ENCODE measurements around the gene PGAP2. TPM values are rescaled to one million over a fixed set of nuclear protein-coding genes. Genes with fewer than 3 reads are reported as not detected.

PGAP2 gene
- total and polyA plus RNA-seq, 2 donors = 10.5 to 24.0 TPM

DNA sequence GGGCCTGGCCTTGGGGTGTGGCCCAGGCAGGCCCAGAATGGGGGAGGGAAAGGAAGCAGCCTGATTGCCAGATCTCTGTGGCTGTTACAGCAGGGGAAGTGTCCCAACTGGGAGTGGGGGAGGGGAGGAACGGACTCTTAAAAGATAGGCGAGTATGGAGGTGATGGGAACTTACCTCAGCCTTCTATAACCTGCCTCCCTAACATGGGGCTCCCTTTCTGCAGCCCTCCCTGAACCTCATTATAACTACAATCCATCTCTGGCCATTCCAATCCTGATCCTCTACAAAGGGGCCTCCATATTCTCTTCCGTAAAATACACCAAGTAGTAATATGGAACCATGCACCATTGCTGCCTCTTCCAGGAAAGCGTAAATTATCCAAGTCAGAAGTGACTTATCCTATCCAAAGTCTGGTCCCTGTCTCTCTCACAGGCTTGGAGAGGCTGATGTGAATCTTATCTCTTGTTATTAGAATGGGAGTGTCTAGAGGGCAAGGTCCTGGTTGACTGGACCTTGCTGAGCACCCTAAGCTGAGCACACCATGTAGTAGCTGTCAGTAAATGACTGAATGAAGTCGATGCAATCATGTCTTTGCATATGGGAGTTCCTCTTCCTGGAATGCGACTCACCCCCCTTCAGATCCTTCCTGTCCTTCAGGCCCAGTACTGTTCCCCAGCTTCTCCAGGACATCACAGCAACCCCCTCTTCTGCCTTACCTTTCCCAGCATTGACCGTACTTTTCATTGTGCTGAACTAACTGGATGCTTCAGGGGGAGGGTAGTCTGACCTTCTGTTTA, 26.5 kb downstream of the PGAP2 start:
- no peak overlapping the region for H3K27ac ChIP-seq (ENCODE audit: low read depth in 1 of 2, low read length in 1 of 2)
- peaks cover 41 to 86% of the 10 kb centered on the region in 2 donors for H3K4me1 ChIP-seq (ENCODE audit: control insufficient read depth in 2 of 2, insufficient read depth in 2 of 2, low read length in 2 of 2)

DNA sequence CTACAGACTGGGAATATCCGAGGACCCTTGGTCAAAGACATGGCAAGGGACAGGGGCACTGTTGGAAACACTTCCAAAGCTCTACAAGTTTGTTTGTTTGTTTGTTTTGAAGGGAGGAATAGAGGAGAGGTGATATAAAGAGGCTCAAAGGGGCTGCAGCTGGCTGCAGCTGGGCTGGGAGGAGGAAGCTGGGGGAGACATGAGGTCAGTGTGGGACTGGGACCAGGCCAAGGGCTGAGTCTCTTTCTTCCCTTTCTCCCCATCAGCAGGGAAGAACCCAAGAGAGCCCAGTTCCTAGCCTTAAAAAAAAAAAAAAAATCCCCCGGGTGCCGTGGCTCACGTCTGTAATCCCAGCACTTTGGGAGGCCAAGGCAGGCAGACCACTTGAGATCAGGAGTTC, 27.4 kb downstream of the PGAP2 start:
- H3K27me3 ChIP-seq (ENCODE audit: control insufficient read depth in 2 of 2, insufficient read depth in 1 of 2, low read length in 1 of 2) = no peaks in the 10 kb centered on the region
- no peak for DNase-seq (ENCODE audit: low read depth in 6 of 9, low spot score in 9 of 9)
- WGBS = 88% methylated on average over 4 of the region's 4 CpGs
- H3K4me1 ChIP-seq (ENCODE audit: control insufficient read depth in 2 of 2, insufficient read depth in 2 of 2, low read length in 2 of 2) = peaks cover 44 to 88% of the 10 kb centered on the region in 2 donors
- H3K27ac ChIP-seq (ENCODE audit: low read depth in 1 of 2, low read length in 1 of 2) = no peak overlapping the region
- H3K4me3 ChIP-seq (ENCODE audit: low read length in 2 of 2) = no peak overlapping the region
- no peaks in the 10 kb centered on the region for H3K9me3 ChIP-seq (ENCODE audit: control insufficient read depth in 2 of 2, insufficient read depth in 1 of 2, low read length in 1 of 2)
- peaks cover 22 to 44% of the 10 kb centered on the region in 2 donors for H3K36me3 ChIP-seq (ENCODE audit: control insufficient read depth in 2 of 2, insufficient read depth in 2 of 2, low read length in 1 of 2)

More for the DNA sequence above, 26.5 kb downstream of the PGAP2 start:
- 55% methylated on average over 7 of the region's 7 CpGs for whole genome bisulfite sequencing
- H3K36me3 ChIP-seq (ENCODE audit: control insufficient read depth in 2 of 2, insufficient read depth in 2 of 2, low read length in 1 of 2) = peaks cover 31 to 53% of the 10 kb centered on the region in 2 donors
- H3K9me3 ChIP-seq (ENCODE audit: control insufficient read depth in 2 of 2, insufficient read depth in 1 of 2, low read length in 1 of 2) = no peaks in the 10 kb centered on the region
- no peak overlapping the region for H3K4me3 ChIP-seq (ENCODE audit: low read length in 2 of 2)
- no peaks in the 10 kb centered on the region for H3K27me3 ChIP-seq (ENCODE audit: control insufficient read depth in 2 of 2, insufficient read depth in 1 of 2, low read length in 1 of 2)
- peak in 1 of 9 donors; percentile 47 for DNase-seq (ENCODE audit: low read depth in 6 of 9, low spot score in 9 of 9)

DNA sequence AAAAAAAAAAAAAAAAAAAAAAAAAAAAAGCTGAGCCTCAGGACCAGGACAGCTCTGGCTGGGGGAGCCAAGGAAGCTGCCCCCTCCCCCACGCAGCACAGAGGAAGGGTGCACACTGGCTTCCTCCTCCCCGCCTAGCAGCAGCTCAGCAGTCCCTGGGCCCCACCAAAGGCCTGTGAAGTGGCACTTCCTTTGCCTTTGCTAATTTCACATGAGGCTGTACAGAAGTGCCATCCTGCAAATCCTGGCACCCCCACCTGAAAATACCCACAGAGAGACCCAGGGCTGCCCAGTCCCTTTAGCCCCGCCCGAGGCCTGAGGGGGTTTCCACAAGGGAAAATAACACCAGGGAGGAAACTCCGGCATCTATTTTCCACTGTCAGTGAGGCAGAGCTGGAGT, 28.5 kb downstream of the PGAP2 start:
- 37% methylated on average over 5 of the region's 5 CpGs for WGBS
- H3K27ac ChIP-seq (ENCODE audit: low read depth in 1 of 2, low read length in 1 of 2) = peak overlapping the region; percentile 50 to 53
- no peaks in the 10 kb centered on the region for H3K27me3 ChIP-seq (ENCODE audit: control insufficient read depth in 2 of 2, insufficient read depth in 1 of 2, low read length in 1 of 2)
- peaks cover 46 to 85% of the 10 kb centered on the region in 2 donors for H3K4me1 ChIP-seq (ENCODE audit: control insufficient read depth in 2 of 2, insufficient read depth in 2 of 2, low read length in 2 of 2)
- peak in 4 of 9 donors; percentile 54 to 77 (median 58) for DNase-seq (ENCODE audit: low read depth in 6 of 9, low spot score in 9 of 9)
- H3K36me3 ChIP-seq (ENCODE audit: control insufficient read depth in 2 of 2, insufficient read depth in 2 of 2, low read length in 1 of 2) = peaks cover 11 to 33% of the 10 kb centered on the region in 2 donors
- peak overlapping the region in 1 of 2 donors; percentile 23 for H3K4me3 ChIP-seq (ENCODE audit: low read length in 2 of 2)
- H3K9me3 ChIP-seq (ENCODE audit: control insufficient read depth in 2 of 2, insufficient read depth in 1 of 2, low read length in 1 of 2) = no peaks in the 10 kb centered on the region

GRCh38 chr11:3837793-3838192, 29.4 kb downstream of the PGAP2 start:
- Histone ChIP-seq H3K36me3 (ENCODE audit: control insufficient read depth in 2 of 2, insufficient read depth in 2 of 2, low read length in 1 of 2) (peaks cover 10 to 33% of the 10 kb centered on the region in 2 donors), H3K27me3 (ENCODE audit: control insufficient read depth in 2 of 2, insufficient read depth in 1 of 2, low read length in 1 of 2) (no peaks in the 10 kb centered on the region), H3K4me3 (ENCODE audit: low read length in 2 of 2) (no peak overlapping the region), H3K4me1 (ENCODE audit: control insufficient read depth in 2 of 2, insufficient read depth in 2 of 2, low read length in 2 of 2) (peaks cover 48 to 83% of the 10 kb centered on the region in 2 donors), H3K27ac (ENCODE audit: low read depth in 1 of 2, low read length in 1 of 2) (peak overlapping the region; percentile 50 to 52), H3K9me3 (ENCODE audit: control insufficient read depth in 2 of 2, insufficient read depth in 1 of 2, low read length in 1 of 2) (no peaks in the 10 kb centered on the region)
- no peak for DNase-seq (ENCODE audit: low read depth in 6 of 9, low spot score in 9 of 9)
- WGBS = 80% methylated on average over 1 of the region's 1 CpG

DNA sequence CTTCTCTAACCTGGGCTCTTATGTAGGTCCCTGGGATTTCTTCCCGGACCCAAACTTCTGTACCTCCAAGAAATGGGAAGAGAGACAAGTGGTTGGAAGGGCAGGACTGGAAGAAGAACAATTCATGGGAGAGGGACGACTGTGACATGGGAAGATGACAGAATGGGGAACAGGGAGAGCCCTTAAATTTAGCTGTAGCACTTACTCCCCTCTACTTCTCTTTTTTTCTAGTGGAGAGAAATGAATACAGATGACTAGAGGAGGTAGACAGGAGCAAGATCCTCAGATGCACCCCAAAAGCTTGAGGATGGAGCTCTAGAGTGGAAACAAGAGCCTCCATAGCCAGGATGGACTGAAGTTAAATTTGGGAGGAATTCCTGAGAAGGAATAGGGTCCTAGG, 30.1 kb downstream of the PGAP2 start:
- Histone ChIP-seq H3K27ac (ENCODE audit: low read depth in 1 of 2, low read length in 1 of 2) (peak overlapping the region; percentile 47 to 98), H3K4me3 (ENCODE audit: low read length in 2 of 2) (peak overlapping the region; percentile 70 to 97), H3K36me3 (ENCODE audit: control insufficient read depth in 2 of 2, insufficient read depth in 2 of 2, low read length in 1 of 2) (peaks cover 10 to 30% of the 10 kb centered on the region in 2 donors), H3K9me3 (ENCODE audit: control insufficient read depth in 2 of 2, insufficient read depth in 1 of 2, low read length in 1 of 2) (no peaks in the 10 kb centered on the region), H3K27me3 (ENCODE audit: control insufficient read depth in 2 of 2, insufficient read depth in 1 of 2, low read length in 1 of 2) (no peaks in the 10 kb centered on the region), H3K4me1 (ENCODE audit: control insufficient read depth in 2 of 2, insufficient read depth in 2 of 2, low read length in 2 of 2) (peaks cover 48 to 76% of the 10 kb centered on the region in 2 donors)
- 45% methylated on average over 2 of the region's 2 CpGs for WGBS
- no peak for DNase-seq (ENCODE audit: low read depth in 6 of 9, low spot score in 9 of 9)

- Histone ChIP-seq H3K4me3 (ENCODE audit: low read length in 2 of 2) (peak overlapping the region; percentile 70 to 97), H3K27me3 (ENCODE audit: control insufficient read depth in 2 of 2, insufficient read depth in 1 of 2, low read length in 1 of 2) (no peaks in the 10 kb centered on the region), H3K9me3 (ENCODE audit: control insufficient read depth in 2 of 2, insufficient read depth in 1 of 2, low read length in 1 of 2) (no peaks in the 10 kb centered on the region), H3K4me1 (ENCODE audit: control insufficient read depth in 2 of 2, insufficient read depth in 2 of 2, low read length in 2 of 2) (peaks cover 39 to 64% of the 10 kb centered on the region in 2 donors), H3K36me3 (ENCODE audit: control insufficient read depth in 2 of 2, insufficient read depth in 2 of 2, low read length in 1 of 2) (peaks cover 7 to 14% of the 10 kb centered on the region in 2 donors), H3K27ac (ENCODE audit: low read depth in 1 of 2, low read length in 1 of 2) (peak overlapping the region; percentile 98 to 99)
- DNase-seq (ENCODE audit: low read depth in 6 of 9, low spot score in 9 of 9) = peak in 2 of 9 donors; percentile 40 to 70
- under 1% methylated on average over 46 of the region's 46 CpGs for WGBS
These were observed 31.9 kb downstream of the PGAP2 start for GRCh38 chr11:3840004-3840869.

DNA sequence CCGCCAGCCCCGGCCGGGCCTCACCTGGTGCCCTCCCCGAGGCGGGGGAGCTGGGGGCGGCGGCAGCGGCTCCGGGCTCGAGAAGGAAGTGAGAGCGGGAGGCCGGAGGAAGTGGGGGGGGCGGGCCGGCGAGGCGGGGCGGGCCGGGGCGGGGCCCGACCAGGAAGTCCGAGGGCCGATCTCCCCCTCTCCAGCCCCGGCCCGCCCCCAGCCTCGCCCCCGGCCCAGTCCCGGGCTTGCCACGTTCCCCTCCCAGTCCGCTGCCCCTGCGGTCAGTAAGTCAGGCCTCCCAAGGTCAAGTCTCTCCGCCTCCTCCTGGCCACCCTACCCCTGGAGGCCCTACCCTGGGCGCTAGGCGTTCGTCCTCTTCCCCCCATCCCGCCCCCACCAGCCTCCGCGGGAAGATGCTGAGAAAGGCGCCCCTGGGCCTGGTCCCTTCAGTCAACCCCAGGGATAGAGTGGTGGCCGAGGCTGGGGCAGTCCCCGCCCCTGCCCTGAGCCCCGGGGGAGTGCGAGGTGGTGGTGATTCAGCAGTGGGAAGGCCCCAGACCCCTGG, 32.6 kb downstream of the PGAP2 start, which contains the start of gene RHOG:
Gene RHOG (minus strand): TSS at position 90 of the 556 bp plus-strand sequence. CDS start 12,821 bp downstream, outside the sequence.
- Histone ChIP-seq H3K36me3 (ENCODE audit: control insufficient read depth in 2 of 2, insufficient read depth in 2 of 2, low read length in 1 of 2) (peaks cover 4 to 8% of the 10 kb centered on the region in 2 donors), H3K4me1 (ENCODE audit: control insufficient read depth in 2 of 2, insufficient read depth in 2 of 2, low read length in 2 of 2) (peaks cover 32 to 64% of the 10 kb centered on the region in 2 donors), H3K27me3 (ENCODE audit: control insufficient read depth in 2 of 2, insufficient read depth in 1 of 2, low read length in 1 of 2) (no peaks in the 10 kb centered on the region), H3K9me3 (ENCODE audit: control insufficient read depth in 2 of 2, insufficient read depth in 1 of 2, low read length in 1 of 2) (no peaks in the 10 kb centered on the region), H3K27ac (ENCODE audit: low read depth in 1 of 2, low read length in 1 of 2) (peak within 1 kb of the TSS; percentile 98 to 99), H3K4me3 (ENCODE audit: low read length in 2 of 2) (peak within 1 kb of the TSS; percentile 70 to 97)
- peak in 3 of 9 donors; percentile 36 to 77 (median 51) for DNase-seq (ENCODE audit: low read depth in 6 of 9, low spot score in 9 of 9)
- under 1% methylated on average over 42 of the region's 42 CpGs for WGBS

GRCh38 chr11:3841426-3842350, 33.3 kb downstream of the PGAP2 start:
- Histone ChIP-seq H3K4me3 (ENCODE audit: low read length in 2 of 2) (peak overlapping the region; percentile 70 to 97), H3K9me3 (ENCODE audit: control insufficient read depth in 2 of 2, insufficient read depth in 1 of 2, low read length in 1 of 2) (no peaks in the 10 kb centered on the region), H3K36me3 (ENCODE audit: control insufficient read depth in 2 of 2, insufficient read depth in 2 of 2, low read length in 1 of 2) (peaks cover 4 to 8% of the 10 kb centered on the region in 2 donors), H3K27ac (ENCODE audit: low read depth in 1 of 2, low read length in 1 of 2) (peak overlapping the region; percentile 98 to 99), H3K4me1 (ENCODE audit: control insufficient read depth in 2 of 2, insufficient read depth in 2 of 2, low read length in 2 of 2) (peaks cover 29 to 59% of the 10 kb centered on the region in 2 donors), H3K27me3 (ENCODE audit: control insufficient read depth in 2 of 2, insufficient read depth in 1 of 2, low read length in 1 of 2) (no peaks in the 10 kb centered on the region)
- WGBS = 25% methylated on average over 44 of the region's 44 CpGs
- DNase-seq (ENCODE audit: low read depth in 6 of 9, low spot score in 9 of 9) = peak in 5 of 9 donors; percentile 78 to 95 (median 85)

All from thymus (tissue), 11 donors.